Stimulated activated CD8-positive, alpha-beta memory T cell treated with anti-CD3 and anti-CD28 coated beads, Interleukin-4, amount 100 ng/mL, for 48 hours (primary cell): ENCODE data around the gene ABCC11.

Experiments used
- DNase-seq: peaks from one replicate; pipeline ENCODE4 v3.0.0-alpha.2; 2020

ABCC11 gene

DNA sequence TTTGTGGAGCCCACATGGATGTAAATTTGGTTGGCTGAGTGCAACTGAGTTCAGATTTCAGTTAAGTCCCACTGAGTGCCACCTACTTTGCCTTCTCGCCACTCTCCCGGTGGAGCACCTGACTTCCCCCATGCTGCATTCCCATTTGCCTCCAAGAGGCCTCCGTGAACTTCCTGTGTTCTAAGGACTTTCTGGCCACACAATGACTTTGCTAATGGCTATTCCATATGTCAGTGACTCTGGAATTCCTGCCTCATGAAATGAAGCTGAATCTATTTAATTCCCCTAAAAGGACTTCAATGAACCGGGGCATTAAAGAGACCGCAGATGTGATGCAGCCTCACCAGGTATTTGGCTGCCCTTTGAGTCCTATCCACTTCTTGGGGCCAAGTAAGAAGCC is 121.5 kb downstream of the ABCC11 start:
- no peak for DNase-seq

DNA sequence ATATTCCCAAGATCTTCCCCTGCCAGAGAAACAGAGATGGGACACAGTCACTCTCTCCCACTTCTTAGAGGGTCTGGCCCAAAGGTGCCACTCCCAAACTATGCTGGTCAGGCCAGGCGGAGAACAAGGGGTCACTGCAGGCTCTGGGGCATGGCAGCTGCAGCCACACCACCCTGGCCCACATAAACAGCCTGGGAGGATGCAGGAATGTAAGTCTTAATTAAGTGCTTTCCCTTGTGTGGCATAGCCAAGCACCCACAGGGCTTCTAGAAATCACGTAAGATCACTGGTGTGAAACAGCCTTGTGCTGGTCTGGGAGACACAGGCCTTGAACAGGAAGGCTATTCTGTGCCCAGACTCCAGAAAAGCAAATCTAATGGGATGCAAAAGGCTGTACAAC is 123.1 kb downstream of the ABCC11 start:
- DNase-seq, result no peak

DNA sequence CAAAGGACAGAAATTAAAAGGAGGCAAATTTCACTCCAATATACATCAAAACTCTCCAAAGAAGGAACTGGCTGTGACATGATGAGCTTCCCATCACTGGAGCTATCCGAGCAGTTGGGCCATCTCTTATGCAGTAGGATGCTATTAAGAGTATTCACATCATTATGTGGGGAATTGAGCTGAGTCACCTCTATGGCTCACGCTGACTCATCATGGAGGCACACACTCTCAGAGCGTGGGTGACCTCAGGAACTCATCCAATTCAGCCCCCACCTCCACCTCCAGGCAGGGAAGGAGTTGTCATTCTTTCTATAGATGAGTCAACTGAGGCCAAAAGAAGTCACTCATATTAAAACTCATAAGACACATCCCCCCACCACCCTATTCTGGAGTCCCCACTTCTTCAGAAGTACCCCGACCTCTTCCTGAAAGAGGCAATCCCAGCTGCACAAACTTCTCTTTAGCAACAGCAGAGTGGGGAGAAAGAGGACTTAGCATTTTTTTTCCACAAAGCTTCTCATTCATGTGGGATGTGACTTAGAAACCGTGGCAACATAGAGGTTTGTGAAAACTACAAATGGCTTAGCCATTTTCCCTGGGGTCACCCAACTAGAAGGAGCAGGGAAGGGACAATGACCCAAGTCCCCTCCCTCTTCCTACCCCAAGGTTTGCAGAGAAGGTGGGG is 124.1 kb downstream of the ABCC11 start:
- peak; percentile 78 for DNase-seq

DNA sequence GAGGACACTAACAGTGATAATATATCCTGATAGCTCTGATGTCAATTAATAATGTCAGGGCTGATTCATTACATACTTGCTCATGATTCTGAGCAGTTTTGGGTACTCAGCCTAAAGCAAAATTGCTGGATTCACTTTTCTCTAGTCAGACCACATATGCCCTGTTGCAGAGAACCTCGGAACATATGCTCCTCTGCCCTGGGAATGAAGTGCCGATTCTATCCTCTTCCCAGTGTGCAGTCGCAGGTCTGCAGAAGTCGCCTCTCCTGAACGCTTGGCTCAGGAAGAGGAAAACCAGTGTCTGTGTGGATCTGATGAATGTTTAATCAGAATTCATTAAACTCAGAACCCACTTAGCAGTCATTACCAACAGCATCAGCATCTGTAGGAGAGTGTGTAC is 126.1 kb downstream of the ABCC11 start:
- DNase-seq, result no peak

DNA sequence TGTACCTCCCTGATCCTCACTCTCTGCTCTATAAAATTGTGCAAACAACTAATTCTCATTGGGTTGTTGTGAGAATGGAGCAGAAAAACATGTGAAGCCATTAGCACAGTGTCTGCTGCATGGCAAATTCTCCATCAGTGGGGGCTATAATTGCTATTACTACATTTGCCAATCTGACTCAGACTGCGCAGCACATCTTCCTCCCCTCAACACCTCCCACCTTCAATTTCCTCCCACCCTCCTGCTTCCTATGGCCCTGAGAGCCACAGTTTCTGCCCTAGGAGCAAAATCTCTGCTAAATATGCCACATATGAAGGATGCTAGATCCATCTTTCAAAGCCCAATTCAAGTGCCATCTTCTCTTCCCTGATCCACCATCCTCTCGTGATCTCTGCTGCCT is 128.5 kb downstream of the ABCC11 start:
- DNase-seq, result no peak

DNA sequence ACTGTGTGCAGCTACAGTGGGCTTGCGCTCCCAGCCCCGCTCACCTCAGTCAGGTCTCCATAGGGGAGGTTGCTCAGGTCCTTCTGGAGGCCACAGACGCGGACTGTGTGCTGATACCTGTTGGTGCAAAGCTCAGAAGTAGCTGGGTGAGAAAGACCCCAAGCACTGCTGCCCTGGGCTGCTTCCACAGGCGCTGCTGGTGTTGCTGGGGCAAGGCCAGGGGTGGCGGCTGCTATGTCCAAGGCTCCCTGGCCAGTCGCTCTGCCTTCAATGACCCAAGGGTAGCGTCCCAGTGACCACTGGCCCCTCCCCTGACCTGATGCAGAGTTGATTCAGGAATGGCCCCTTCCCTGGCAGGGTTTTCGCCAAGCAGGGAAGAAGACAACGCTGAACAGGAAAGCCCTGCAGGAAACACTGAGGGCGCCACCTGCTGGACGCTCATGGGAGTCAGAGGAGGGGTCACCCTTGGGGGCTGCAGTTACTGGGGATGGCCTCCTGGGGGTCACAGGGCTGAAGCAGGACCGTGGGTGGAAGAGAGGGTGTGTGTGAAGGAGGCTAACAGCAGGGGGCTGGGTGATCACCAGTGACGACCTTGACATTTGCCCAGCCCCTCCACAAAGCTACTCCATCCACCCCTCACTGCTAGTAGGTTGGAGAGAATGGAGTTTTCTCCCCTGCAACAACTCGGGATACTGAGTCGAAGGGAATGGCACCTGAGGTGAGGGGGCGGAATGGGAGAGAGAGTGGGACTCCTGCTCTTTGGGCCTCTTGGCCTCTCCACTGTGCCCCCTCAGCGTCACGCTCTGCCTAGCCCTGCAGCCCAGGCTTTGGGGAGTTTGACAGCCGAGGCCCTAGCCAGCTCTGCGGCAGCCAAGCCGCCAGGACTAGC is 129.9 kb downstream of the ABCC11 start:
- DNase-seq, result peak; percentile 82
